GM18508 (cell line): ENCODE data around the gene STEAP3.

ENCODE experiments used
- ATAC-seq: cut with Tn5 transposase; IDR thresholded peaks from one replicate; pipeline ENCODE4 v1.9.1; 2021; ENCODE audit warnings: moderate number of reproducible peaks; ENCODE audit not compliant: insufficient read depth, unreplicated experiment

The STEAP3 gene

GRCh38 chr2:119223521-119224390 is at the start of gene STEAP3:
Gene STEAP3 (plus strand): TSS chr2:119223834. CDS start chr2:119231013, 7,179 bp downstream.
- peak; percentile 44 for ATAC-seq

- ATAC-seq, result no peak
Measured at GRCh38 chr2:119174216-119174992, 49.2 kb upstream of the STEAP3 start.

- no peak for ATAC-seq
Measured at GRCh38 chr2:119174993-119175347, 48.7 kb upstream of the STEAP3 start.

DNA sequence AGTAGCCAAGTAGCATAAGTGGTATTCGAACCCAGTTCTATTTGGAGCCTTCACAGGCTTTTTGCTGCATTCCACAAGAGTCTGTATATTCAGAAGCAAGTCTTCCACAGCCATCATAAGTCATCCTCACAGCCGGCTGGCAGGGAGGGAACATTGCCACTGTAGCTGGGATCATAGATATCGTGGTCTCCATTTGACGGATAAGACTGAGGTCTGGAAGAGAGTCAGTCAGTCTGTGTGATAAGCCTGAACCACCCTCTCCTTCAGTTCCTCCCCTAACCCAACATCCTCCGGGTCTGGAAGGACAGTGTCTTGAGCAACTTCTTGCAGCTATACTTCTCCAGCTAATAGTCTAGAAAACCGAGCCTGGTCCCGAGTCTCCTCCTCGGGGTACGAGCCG is 48.1 kb upstream of the STEAP3 start:
- no peak for ATAC-seq

GRCh38 chr2:119177171-119177837 is 46.3 kb upstream of the STEAP3 start:
- no peak for ATAC-seq

DNA sequence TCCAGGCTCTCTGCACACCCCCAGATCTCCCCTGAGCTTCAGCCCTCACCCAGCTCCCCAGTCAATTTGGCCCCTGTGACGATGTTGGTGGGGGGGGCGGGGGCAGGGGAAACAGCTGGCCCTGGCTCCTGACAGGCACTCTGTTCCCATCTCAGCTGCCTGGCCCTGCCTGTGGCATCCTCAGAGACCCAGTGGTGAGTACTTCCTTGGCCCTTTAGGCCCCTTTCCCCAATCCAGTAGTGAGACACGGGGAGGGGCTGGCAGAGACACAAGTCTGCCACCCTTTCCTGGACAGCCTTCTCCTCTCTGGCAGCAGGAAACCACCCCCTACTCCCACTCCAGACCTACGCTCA is 45.8 kb upstream of the STEAP3 start:
- no peak for ATAC-seq

DNA sequence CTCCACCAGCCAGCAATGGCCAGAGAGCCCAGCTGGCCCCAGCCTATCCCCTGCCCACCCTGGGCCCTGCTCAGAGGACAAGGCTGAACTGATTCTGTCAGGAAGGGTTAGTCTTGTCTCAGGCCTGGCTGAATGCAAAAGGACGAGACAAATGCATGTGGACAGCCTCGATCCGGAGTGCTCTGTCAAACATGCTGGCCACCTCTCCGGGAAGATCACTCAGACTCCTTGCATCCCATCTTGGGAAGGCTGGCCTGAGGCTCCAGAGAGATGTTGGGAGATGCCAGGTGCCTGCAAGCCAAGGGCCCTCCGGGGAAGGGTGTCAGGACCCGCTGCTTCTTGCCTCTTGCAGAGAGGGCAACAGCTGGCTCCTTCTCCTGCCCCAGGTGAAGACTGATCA is 44.9 kb upstream of the STEAP3 start:
- no peak for ATAC-seq

DNA sequence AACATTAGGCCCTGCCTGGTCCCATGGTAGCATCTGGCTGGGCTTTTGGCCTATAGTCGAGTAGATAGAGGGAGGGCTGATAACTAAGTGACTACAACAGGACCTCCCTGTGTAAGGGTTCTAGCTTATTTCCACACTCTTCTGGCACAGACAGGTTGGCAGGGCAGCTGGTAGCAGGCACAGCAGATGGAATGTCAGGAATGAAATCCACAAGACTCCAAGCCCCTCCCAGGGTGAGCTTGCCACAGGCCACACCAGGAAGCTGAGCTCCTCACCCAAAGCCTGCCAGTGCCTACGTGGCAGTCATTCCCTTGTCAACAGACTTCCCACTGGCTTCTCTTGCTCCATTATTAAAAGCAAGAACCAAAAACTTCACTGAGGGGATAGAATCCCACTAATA is 44.4 kb upstream of the STEAP3 start:
- ATAC-seq, result no peak

DNA sequence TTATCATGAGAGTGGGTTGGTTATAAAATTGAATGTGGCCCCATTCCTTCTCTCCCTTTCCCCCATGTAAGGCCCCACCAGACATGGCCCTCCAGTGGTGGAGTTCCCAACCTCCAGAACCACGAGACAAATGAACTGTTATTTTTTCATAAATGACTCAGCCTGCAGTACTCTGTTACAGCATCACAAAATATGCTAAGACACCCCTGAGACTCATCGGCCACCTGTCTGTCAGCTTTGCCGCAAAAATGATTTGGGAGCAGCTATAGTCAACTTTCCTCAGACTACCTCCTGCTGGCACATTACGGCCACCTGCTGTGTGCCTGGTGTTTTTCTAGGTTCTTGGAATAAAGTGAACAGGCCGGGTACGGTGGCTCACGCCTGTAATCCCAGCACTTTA is 43.6 kb upstream of the STEAP3 start:
- no peak for ATAC-seq

DNA sequence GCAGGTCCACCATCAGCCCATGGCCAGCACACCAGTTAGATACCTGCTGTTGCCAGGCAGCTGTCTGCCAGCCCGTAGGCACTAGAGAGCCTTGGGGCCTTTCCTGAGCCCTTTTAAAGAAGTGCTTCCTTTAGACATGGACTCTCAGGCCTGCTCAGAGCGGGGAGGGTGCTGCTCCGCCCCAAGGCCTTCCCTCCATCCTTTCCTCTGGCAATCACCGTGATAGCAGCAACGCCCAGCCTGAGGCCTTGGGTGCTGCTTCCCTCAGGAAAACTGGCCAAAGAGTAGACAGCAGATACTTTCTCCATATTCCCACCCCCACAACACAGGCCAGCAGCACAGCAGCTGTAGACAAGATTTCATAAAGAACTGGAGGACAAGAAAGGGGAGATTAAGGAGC is 42.7 kb upstream of the STEAP3 start:
- ATAC-seq, result no peak

DNA sequence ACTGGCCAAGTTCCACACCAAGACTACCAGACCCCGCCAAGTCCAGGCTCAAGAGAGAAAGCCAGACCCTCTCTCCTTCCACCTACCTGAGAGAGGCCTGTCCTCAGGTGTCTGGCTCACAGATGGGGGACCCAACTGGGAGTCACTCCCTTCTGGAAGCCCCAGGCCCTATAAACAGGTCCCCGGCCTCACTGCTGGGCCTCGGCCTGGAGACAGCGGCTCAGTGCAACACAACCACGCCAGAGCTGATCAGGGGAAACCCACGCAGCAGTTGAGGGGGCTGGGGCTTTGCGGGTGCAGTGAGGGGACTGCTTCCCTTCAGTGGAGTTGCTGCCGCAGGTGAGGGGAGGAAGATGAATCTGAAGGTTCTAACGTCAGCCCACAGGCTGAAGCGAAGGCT is 42.2 kb upstream of the STEAP3 start:
- ATAC-seq, result no peak

DNA sequence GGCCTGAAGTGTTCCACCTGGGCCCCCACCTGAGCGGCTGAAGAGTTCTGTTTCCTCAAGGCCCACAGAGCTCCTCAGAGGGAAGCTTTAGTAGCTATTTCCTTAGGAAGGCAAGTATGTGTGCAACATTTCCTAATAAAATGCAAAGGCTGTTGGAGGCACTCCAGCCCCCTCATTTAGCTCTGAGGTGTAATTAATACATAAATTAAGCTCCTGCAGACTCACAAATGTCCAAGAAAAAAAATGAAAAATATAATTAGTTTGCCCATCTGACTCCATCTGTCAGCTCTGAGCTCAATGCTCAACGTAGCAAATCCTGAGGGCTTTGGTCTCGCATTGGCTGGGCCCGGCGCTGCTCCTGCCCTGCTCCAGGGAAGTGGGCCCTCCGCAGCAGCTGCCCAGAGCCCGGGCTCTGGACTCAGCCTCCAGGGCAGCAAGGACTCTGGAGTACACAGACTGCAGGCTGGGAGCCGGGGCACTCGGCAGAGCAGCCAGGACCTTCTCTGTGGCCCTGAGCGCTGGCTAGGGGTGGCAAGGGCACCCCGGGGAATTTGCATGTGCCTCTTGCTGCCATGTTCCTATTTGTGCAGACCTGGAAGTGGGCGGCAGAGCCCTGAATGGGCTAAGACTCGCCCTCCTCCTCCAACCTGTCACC is 41.7 kb upstream of the STEAP3 start:
- no peak for ATAC-seq

- no peak for ATAC-seq
Measured at GRCh38 chr2:119184512-119184911, 39.1 kb upstream of the STEAP3 start.

DNA sequence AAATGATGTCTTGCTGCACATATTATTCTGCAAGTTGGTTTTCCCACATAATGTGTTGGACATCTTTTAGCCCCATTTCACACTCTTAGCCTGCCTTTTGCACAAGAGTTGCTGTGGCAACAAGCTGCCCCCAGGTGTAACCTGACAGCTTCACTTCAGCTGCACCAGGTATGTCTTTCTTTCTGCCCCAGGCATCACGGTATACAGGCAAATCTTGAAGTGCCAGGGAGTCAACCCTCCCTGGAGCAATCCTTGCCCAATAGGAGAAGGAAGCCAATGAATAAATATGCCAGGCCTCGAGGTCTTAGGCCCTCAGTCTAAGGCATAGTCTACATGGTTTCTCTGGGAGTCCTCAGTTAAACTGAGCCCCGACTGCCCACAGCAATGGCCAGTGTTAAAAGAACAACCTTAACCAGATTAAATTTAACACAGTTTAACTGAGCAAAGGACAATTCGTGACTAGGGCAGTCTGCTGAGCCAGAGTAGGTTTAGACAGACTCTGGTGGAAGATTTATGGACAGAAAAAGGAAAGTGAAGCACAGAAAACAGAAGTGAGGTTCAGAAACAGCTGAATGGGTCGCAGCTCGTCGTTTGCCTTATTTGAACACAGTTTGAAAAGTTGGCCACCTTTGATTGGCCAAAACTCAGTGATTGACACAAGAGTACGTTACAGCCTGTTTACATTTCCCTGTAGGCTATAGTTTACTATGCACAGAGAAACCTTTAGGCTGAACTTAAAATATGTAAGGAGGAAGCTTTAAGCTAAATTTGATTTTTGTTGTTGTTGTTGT is 33.1 kb upstream of the STEAP3 start:
- ATAC-seq, result no peak

- ATAC-seq, result no peak
Measured at GRCh38 chr2:119192893-119193292, 30.7 kb upstream of the STEAP3 start.

DNA sequence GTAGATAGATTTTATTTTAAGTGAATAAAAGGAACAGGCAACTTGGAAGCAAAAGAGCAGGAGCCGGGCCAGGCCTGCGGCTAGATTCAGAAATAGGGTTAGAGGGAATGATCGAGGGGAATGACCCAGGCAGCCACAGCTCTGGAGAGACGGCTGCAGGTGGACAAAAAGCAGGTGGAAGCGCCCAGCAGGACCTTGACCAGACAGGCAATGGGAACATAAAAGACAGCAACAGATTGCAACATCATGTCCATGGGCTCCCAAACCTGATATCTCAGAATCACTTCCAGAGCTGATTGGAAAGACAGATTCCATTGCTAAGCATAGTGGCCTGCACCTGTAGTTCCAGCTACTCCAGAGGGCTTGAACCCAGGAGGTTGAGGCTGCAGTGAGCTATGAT is 28.6 kb upstream of the STEAP3 start:
- ATAC-seq, result no peak

GRCh38 chr2:119195887-119196286 is 27.7 kb upstream of the STEAP3 start:
- ATAC-seq, result no peak

DNA sequence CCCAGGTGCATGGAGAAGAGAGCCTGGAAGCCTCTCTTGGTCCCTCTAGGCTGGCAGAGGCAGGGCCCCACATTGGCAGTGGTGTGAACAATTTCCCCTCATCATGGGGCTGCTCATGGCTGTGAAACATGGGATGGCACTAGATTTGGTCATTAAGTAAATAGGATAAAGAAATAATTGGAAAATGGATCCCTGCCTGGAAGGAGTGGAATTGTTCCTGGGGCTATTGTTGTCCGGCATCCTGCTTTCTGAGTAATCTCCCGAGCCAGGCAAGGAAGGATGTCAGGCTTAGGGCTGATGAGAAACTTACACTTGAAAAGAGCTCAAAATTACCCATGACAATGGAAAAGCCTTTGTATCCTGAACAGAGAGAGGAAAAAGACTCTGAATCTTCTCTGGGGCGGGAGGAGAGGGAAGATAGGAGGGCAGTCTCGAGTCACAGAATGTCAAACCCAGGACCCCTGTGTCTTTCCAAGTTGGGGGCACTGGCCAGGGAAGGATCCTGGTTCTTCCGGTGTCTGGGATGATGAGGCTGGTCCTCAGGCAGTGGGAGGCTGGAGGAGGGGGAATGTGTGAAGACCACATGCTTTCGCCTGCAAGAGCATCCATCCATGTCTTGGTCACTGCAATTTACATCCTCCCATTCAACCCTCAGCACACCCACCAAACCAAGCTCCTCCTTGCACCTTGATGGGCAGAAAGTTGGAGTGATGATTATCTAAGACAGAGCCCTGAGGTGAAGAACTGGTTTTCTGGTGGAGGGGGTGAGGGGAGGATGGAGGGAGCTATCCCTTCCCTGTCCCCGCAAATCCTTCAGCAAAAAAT is 27.1 kb upstream of the STEAP3 start:
- ATAC-seq, result no peak

DNA sequence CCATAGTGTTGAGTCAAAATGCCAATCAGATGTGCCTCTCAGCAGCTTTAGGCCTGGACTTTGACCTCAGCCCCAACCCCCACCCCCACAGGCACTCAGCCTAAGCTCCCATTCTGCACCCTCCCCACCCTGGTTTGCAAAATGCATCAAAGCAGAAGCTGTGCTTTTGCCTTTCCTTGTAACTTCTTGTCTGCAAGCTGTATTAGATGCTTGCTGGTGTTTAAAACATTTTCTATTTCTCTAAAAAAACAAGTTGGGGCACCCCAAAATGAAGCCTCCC is 26.6 kb upstream of the STEAP3 start:
- ATAC-seq, result no peak
